Measurements from ENCODE around the gene CTNNB1. TPM values are rescaled to one million over a fixed set of nuclear protein-coding genes. Genes with fewer than 3 reads are reported as not detected.

Gene CTNNB1
- total RNA-seq, 1 experiment from 2014 or later, result 186 TPM

- CTCF ChIA-PET, result interaction anchor here (0.6 kb wide), 1 partner anchor 10 kb away, joined by 3 read pairs; no protein-coding TSS in a partner anchor
- POLR2A ChIA-PET, result no interaction called here
- in situ Hi-C loops (cut with HindIII; ENCODE audit: low pct_unique_long_range_greater_than_20kb, low sequenced_read_pairs), result no loop called here
- BruUV-seq (replicated peaks), result no TSS peak
- DNase-seq (ENCODE audit: low read depth, low spot score), result no peak
- no peaks in the 10 kb centered on the region for H3K9me3 ChIP-seq (ENCODE audit: control insufficient read depth, insufficient read depth, low read depth, low read length)
- TF ChIP-seq TCF7L2 (IDR thresholded peaks at IDR 0.05; ENCODE audit: low read depth, low read length) (no peak), CTCF (IDR thresholded peaks at IDR 0.05) (no peak), SIN3A (IDR thresholded peaks at IDR 0.05; ENCODE audit: borderline replicate concordance, insufficient read depth, low read depth, low read length) (no peak), REST (IDR thresholded peaks at IDR 0.05; ENCODE audit: insufficient read depth in 1 of 2, low read depth in 2 of 2, low read length in 1 of 2) (no peak), POLR2AphosphoS5 (IDR thresholded peaks at IDR 0.05; ENCODE audit: low read depth, low read length) (no peak)
- H3K27me3 ChIP-seq (ENCODE audit: control insufficient read depth, insufficient read depth, low read length), result no peaks in the 10 kb centered on the region
- H3K4me1 ChIP-seq (ENCODE audit: control insufficient read depth, insufficient read depth, low read length), result no peaks in the 10 kb centered on the region
- peaks cover 20% of the 10 kb centered on the region for H3K36me3 ChIP-seq (ENCODE audit: control insufficient read depth, insufficient read depth, low read length)
- no peak for ATAC-seq
- H3K27ac ChIP-seq (ENCODE audit: low read length), result no peak overlapping the region
- H3K4me3 ChIP-seq (ENCODE audit: low read depth in 2 of 2, low read length in 2 of 2), result no peak overlapping the region
- intact Hi-C loops (cut with micrococcal nuclease; ENCODE audit: unreplicated experiment), result no loop called here
These were observed 25.0 kb downstream of the CTNNB1 start for GRCh38 chr3:41224120-41224806.

- Histone ChIP-seq H3K4me3 (ENCODE audit: low read depth in 2 of 2, low read length in 2 of 2) (no peak overlapping the region), H3K9me3 (ENCODE audit: control insufficient read depth, insufficient read depth, low read depth, low read length) (no peaks in the 10 kb centered on the region), H3K27me3 (ENCODE audit: control insufficient read depth, insufficient read depth, low read length) (no peaks in the 10 kb centered on the region), H3K36me3 (ENCODE audit: control insufficient read depth, insufficient read depth, low read length) (peaks cover 22% of the 10 kb centered on the region), H3K27ac (ENCODE audit: low read length) (no peak overlapping the region), H3K4me1 (ENCODE audit: control insufficient read depth, insufficient read depth, low read length) (no peaks in the 10 kb centered on the region)
- intact Hi-C loops (cut with micrococcal nuclease; ENCODE audit: unreplicated experiment) (no loop called here), in situ Hi-C loops (cut with HindIII; ENCODE audit: low pct_unique_long_range_greater_than_20kb, low sequenced_read_pairs) (no loop called here)
- POLR2A ChIA-PET, result interaction anchor here (0.6 kb wide), 1 partner anchor 13 kb away, joined by 3 read pairs; no protein-coding TSS in a partner anchor
- DNase-seq (ENCODE audit: low read depth, low spot score) (no peak), ATAC-seq (no peak)
- no peak for TF ChIP-seq POLR2AphosphoS5 (IDR thresholded peaks at IDR 0.05; ENCODE audit: low read depth, low read length)
- no peak for TF ChIP-seq TCF7L2 (IDR thresholded peaks at IDR 0.05; ENCODE audit: low read depth, low read length)
- TF ChIP-seq CTCF (IDR thresholded peaks at IDR 0.05), result no peak
- TF ChIP-seq REST (IDR thresholded peaks at IDR 0.05; ENCODE audit: insufficient read depth in 1 of 2, low read depth in 2 of 2, low read length in 1 of 2), result no peak
- no peak for TF ChIP-seq SIN3A (IDR thresholded peaks at IDR 0.05; ENCODE audit: borderline replicate concordance, insufficient read depth, low read depth, low read length)
- CTCF ChIA-PET, result no interaction called here
- BruUV-seq (replicated peaks), result no TSS peak
These were observed 35.8 kb downstream of the CTNNB1 start for GRCh38 chr3:41234823-41235721.
